ENCODE results near the gene ERVMER34-1. TPM values are rescaled to one million over a fixed set of nuclear protein-coding genes. Genes with fewer than 3 reads are reported as not detected.

Gene ERVMER34-1
- total RNA-seq, 2 experiments from 2014 or later: not detected

GRCh38 chr4:52704133-52704532 is 47.1 kb downstream of the ERVMER34-1 start:
- Mint-ChIP-seq H3K4me3 (no peak overlapping the region), H3K36me3 (ENCODE audit: low read depth) (no peaks in the 10 kb centered on the region), H3K27me3 (no peaks in the 10 kb centered on the region), H3K9me3 (no peaks in the 10 kb centered on the region), H3K4me1 (ENCODE audit: low read depth) (no peaks in the 10 kb centered on the region), H3K27ac (no peak overlapping the region)
- ChIA-PET CTCF (no interaction called here), POLR2A (interaction anchor here (1.6 to 2.4 kb wide), 2 partner anchors 8 to 18 kb away, joined by 3 to 5 read pairs; no protein-coding TSS in a partner anchor)
- Histone ChIP-seq H3K36me3 (ENCODE audit: insufficient read depth, low read length) (no peaks in the 10 kb centered on the region), H3K27ac (ENCODE audit: low read depth in 1 of 2, low read length in 2 of 2) (no peak overlapping the region), H3K4me1 (ENCODE audit: insufficient read depth, low read length) (no peaks in the 10 kb centered on the region), H3K9me3 (ENCODE audit: control insufficient read depth in 1 of 2, insufficient read depth in 1 of 2, low read length in 2 of 2) (no peaks in the 10 kb centered on the region), H3K27me3 (ENCODE audit: control insufficient read depth in 1 of 2, insufficient read depth in 2 of 2, low read length in 2 of 2) (peaks cover 0 to 3% of the 10 kb centered on the region in 2 experiments), H3K4me3 (ENCODE audit: low read length) (no peak overlapping the region)
- intact Hi-C loops (cut with DNase I, micrococcal nuclease): no loop called here
- no peak for ATAC-seq (ENCODE audit: poor library complexity)
- DNase-seq: no peak
- TF ChIP-seq CTCF (IDR thresholded peaks at IDR 0.05): no peak

- no peak for ATAC-seq (ENCODE audit: poor library complexity)
- no peaks in the 10 kb centered on the region for H3K36me3 ChIP-seq (ENCODE audit: insufficient read depth, low read length)
- H3K27ac ChIP-seq (ENCODE audit: low read depth in 1 of 2, low read length in 2 of 2): no peak overlapping the region
- ChIA-PET POLR2A (interaction anchor here (1.7 kb wide), 1 partner anchor 11 kb away, joined by 7 read pairs; no protein-coding TSS in a partner anchor), CTCF (interaction anchor here (0.5 kb wide), 1 partner anchor 96 kb away, joined by 3 read pairs; no protein-coding TSS in a partner anchor)
- H3K36me3 Mint-ChIP-seq (ENCODE audit: low read depth): no peaks in the 10 kb centered on the region
- no peaks in the 10 kb centered on the region for H3K4me1 Mint-ChIP-seq (ENCODE audit: low read depth)
- intact Hi-C loops (cut with DNase I, micrococcal nuclease): no loop called here
- DNase-seq: no peak
- H3K9me3 ChIP-seq (ENCODE audit: control insufficient read depth in 1 of 2, insufficient read depth in 1 of 2, low read length in 2 of 2): no peaks in the 10 kb centered on the region
- H3K27ac Mint-ChIP-seq: no peak overlapping the region
- H3K27me3 Mint-ChIP-seq: no peaks in the 10 kb centered on the region
- no peak for TF ChIP-seq CTCF (IDR thresholded peaks at IDR 0.05)
- H3K4me1 ChIP-seq (ENCODE audit: insufficient read depth, low read length): no peaks in the 10 kb centered on the region
- H3K4me3 Mint-ChIP-seq: no peak overlapping the region
- H3K4me3 ChIP-seq (ENCODE audit: low read length): no peak overlapping the region
- H3K27me3 ChIP-seq (ENCODE audit: control insufficient read depth in 1 of 2, insufficient read depth in 2 of 2, low read length in 2 of 2): peaks cover 0 to 3% of the 10 kb centered on the region in 2 experiments
- H3K9me3 Mint-ChIP-seq: no peaks in the 10 kb centered on the region
These were observed 50.0 kb downstream of the ERVMER34-1 start for GRCh38 chr4:52701207-52701606.

- Histone ChIP-seq H3K4me3 (ENCODE audit: low read length) (no peak overlapping the region), H3K27me3 (ENCODE audit: control insufficient read depth in 1 of 2, insufficient read depth in 2 of 2, low read length in 2 of 2) (no peaks in the 10 kb centered on the region), H3K4me1 (ENCODE audit: insufficient read depth, low read length) (no peaks in the 10 kb centered on the region), H3K9me3 (ENCODE audit: control insufficient read depth in 1 of 2, insufficient read depth in 1 of 2, low read length in 2 of 2) (peaks cover 12 to 27% of the 10 kb centered on the region in 2 experiments), H3K27ac (ENCODE audit: low read depth in 1 of 2, low read length in 2 of 2) (no peak overlapping the region), H3K36me3 (ENCODE audit: insufficient read depth, low read length) (no peaks in the 10 kb centered on the region)
- intact Hi-C loops (cut with DNase I, micrococcal nuclease): loop anchor here in 1 of 2 experiments (5.0 kb wide), 1 partner anchor 37 kb away; no protein-coding TSS in a partner anchor
- TF ChIP-seq CTCF (IDR thresholded peaks at IDR 0.05): no peak
- peaks cover 7% of the 10 kb centered on the region for H3K36me3 Mint-ChIP-seq (ENCODE audit: low read depth)
- no peak overlapping the region for H3K4me3 Mint-ChIP-seq
- peaks cover 24% of the 10 kb centered on the region for H3K9me3 Mint-ChIP-seq
- peaks cover 20% of the 10 kb centered on the region for H3K27me3 Mint-ChIP-seq
- ChIA-PET POLR2A (interaction anchor here (1.1 kb wide), 1 partner anchor 17 kb away, joined by 4 read pairs; no protein-coding TSS in a partner anchor), CTCF (interaction anchor here (1.1 kb wide), 1 partner anchor 45 kb away, joined by 3 read pairs; no protein-coding TSS in a partner anchor)
- no peak for ATAC-seq (ENCODE audit: poor library complexity)
- no peak for DNase-seq
- H3K4me1 Mint-ChIP-seq (ENCODE audit: low read depth): no peaks in the 10 kb centered on the region
- no peak overlapping the region for H3K27ac Mint-ChIP-seq
These were observed 56.3 kb downstream of the ERVMER34-1 start for GRCh38 chr4:52694936-52695335.

Data from CD4-positive, alpha-beta T cell (primary cell).